SU-DHL-6 (cell line): ENCODE data around the gene SEL1L2.

Source experiments
- EZH2phosphoT487 ChIP-seq: fragments of 200-600 bp; sonication (generic), shearing (Covaris generic); conservative IDR thresholded peaks from 2 replicates; pipeline ENCODE4 v1.6.1; 2018; ENCODE audit warnings: mild to moderate bottlenecking, antibody characterized with exemption, low read length, moderate library complexity, mixed read lengths
- TF ChIP-seq, protein P1 (sequence below): fragments of 200-600 bp; sonication (generic); IDR thresholded peaks from one replicate; pipeline ENCODE4 v1.5.1; 2017; ENCODE audit warnings: antibody characterized with exemption, mild to moderate bottlenecking, low read length, moderate library complexity; ENCODE audit not compliant: insufficient read depth, poor library complexity, severe bottlenecking

DNA sequence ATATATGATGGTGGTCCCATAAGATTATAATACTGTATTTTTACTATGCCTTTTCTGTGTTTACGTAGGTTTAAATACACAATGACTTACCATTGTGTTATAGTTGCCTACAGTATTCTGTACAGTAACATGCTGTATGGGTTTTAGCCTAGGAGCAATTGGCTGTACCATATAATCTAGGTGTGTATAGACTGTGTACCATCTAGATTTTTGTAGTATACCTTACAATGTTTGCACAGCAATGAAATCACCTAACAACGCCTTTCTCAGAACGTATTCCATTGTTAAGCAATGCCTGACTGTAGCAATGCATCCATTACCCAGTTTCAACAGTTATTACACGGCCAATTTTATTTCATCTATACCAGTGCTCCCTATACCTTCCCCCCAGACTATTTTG is 15.6 kb upstream of the SEL1L2 start:
- TF ChIP-seq, protein P1, sequence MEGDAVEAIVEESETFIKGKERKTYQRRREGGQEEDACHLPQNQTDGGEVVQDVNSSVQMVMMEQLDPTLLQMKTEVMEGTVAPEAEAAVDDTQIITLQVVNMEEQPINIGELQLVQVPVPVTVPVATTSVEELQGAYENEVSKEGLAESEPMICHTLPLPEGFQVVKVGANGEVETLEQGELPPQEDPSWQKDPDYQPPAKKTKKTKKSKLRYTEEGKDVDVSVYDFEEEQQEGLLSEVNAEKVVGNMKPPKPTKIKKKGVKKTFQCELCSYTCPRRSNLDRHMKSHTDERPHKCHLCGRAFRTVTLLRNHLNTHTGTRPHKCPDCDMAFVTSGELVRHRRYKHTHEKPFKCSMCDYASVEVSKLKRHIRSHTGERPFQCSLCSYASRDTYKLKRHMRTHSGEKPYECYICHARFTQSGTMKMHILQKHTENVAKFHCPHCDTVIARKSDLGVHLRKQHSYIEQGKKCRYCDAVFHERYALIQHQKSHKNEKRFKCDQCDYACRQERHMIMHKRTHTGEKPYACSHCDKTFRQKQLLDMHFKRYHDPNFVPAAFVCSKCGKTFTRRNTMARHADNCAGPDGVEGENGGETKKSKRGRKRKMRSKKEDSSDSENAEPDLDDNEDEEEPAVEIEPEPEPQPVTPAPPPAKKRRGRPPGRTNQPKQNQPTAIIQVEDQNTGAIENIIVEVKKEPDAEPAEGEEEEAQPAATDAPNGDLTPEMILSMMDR: no peak
- TF ChIP-seq EZH2phosphoT487: no peak
